Stimulated activated naive CD8-positive, alpha-beta T cell treated with anti-CD3 and anti-CD28 coated beads, Interleukin-15, Interleukin-2, amounts not matched to agents 100 U/mL and 50 U/mL, for 24 hours (primary cell): ENCODE data around the gene WEE2.
"Not testable (repeated sequence)": the region's sequence is repeated elsewhere in the genome, so short reads cannot be mapped to it uniquely, and the experiment has no call there.

Source experiments
- ATAC-seq: fragments of 150-1000 bp; cut with Tn5 transposase; one replicate; pipeline ENCODE4 v1.10.0; 2021
- DNase-seq: peaks from one replicate; pipeline ENCODE4 v3.0.0; 2021

The WEE2 gene

DNA sequence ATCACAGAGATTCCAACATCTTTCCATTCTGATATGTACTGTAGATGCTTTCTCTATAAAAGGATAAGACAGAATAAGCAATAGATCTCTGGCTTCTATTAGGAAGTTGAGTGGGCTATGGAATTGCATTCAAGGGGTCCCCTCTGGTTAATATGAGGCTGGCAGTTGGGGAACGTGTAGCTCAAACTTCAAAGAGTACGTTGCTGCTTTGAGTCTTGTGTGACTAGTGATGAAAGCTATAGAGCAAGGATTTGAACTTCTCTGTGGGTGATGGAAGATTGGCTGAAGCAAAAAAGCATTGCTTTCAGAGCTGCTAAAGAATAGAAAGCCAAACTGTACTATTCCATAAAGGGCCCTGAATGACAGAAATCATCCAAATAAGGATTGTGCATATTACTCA, 6.4 kb downstream of the WEE2 start:
- ATAC-seq (no peak), DNase-seq (no peak)

DNA sequence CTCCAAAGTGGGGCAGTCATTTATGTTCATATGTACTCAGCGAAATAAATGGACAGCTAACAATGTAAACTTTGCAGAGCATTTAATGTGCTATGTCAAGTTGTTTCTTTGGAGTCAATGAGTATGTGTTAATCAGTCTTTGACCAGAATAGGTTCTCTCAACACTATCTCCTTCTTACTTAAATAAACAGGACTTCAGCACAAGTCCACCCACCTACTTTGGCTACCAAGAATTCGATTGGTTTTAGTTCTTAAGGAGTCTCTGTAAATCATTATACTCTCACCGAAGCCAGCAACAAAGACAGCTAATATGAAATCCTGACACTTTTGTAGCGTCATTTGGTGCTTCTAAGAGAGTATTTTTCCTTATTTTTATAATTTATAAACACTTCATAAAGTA, 6.9 kb downstream of the WEE2 start:
- DNase-seq (no peak), ATAC-seq (no peak)

DNA sequence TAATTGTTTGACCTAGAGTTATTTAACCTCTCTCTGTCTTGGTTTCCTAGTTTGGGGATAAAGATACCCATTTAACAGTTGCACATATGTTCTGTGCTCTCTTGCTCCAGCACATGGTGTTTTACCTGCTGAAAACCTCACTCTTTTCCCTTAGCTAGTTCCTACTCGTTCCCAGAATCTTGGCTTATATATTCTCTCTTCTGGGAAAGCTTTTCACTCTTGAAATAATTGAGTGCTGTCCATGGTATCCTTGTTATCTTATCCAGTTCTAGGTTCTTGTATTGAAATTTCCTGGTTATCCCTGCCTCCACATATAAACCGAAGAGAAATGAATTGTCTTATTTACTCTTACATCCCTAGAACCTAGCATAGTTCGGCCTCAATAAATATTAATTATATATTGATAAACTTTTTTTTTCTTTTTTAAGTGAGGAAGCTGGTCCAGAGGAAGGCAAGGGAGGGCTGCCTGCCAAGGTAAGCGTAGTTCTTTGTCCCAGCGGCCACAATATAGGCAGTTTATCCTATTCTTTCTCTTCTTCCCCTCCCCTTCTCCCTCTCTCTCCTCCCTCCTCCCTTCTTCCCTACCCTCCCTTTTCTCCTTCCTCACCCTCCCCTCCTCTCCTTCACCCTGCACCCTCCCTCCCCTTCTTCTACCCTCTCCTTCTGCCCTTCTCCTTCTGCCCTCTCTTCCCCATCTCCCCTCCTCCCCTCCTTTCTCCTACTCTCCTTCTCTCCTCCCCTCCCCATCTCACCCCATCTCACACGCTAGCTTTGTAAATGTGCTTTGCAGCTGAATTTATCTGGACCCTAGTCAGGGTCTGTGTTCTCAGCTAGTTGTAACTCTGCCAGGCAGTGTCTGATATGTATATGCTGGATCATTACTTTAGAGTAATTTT, 7.9 kb downstream of the WEE2 start:
- DNase-seq (no peak), ATAC-seq (no peak)

DNA sequence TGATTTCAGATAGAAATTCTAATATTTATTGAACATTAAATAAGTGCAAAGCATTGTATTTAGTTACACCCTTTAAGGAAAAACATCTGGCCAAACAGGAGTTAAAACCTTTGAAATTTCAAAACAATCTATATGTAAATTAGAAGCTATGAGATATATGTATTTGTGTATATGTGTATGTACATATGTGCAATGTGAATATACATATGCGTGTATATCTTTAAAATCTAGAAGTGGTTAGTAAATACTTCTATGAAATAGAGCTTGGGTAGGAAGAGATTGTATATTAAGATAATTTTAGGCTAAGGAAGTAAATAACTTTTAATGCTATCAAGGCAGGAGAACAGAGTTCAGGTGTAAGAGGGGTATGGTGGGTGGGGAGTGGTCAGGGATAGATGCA, 9.3 kb downstream of the WEE2 start:
- DNase-seq (no peak), ATAC-seq (no peak)

DNA sequence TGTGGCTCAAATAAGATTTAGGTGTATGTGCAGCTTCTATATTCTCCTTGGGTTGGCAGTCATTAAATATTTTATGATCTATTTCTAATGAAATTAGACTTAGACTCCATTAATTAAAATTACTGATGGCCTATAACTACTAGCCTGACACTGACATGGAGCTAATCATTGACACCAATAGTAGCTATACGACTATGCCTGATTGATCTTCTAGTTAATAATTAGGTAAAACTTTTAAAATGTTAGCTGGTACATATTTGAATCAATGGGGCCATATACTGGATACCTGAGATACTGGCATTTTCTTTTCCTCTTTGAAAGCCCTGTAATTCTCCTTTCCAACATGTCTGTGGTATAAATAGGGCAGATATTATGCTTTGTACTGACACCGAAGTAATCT, 14.4 kb downstream of the WEE2 start:
- DNase-seq (no peak), ATAC-seq (no peak)

DNA sequence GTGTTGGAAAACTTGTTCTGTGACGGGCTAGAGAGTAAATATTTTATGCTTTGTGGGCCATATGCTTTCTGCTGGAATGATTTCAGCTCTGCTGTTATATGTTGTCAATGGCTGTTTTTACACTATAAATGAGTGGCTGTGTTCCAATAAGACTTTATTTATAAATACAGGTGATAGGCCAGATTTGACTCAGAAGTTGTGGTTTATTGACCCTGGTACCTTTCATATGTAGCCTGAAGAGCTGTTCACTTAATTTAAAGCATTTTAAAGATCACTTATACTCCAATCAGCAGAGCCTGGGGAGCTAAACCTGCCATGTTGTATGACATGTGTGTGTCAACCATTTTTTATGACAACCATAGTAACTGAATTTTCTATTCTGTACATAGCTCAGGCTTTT, 20.9 kb downstream of the WEE2 start:
- DNase-seq = no peak
- no peak for ATAC-seq

DNA sequence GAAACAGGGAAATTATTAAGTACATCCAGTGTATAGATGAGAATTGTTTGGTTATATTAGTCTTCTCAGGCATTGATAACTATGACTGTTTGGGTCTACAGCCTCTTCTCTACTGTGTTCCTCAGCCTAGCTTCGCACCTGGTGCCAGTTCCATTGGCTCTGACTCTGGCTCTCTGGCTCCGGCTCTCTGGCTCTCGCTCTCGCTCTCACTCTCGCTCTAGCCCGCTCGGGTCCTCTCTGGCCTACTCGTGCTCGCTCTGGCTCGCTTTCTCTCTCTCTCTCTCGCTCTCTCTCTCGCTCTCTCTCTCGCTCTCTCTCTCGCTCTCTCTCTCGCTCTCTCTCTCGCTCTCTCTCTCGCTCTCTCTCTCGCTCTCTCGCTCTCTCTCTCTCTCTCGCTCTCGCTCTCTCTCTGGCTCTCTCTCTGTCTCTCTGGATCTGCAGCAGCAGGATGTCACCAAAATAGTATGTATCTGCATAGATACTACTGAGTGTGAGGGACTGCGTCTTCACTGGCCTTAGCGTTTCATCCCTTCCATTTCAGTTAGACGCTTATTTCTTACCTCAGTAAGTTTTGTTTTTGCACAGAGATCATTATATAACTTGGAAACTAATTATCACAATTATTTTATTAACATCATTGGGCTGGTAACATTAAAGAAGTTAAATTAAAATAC, 23.5 kb downstream of the WEE2 start:
- no peak for ATAC-seq
- no peak for DNase-seq

DNA sequence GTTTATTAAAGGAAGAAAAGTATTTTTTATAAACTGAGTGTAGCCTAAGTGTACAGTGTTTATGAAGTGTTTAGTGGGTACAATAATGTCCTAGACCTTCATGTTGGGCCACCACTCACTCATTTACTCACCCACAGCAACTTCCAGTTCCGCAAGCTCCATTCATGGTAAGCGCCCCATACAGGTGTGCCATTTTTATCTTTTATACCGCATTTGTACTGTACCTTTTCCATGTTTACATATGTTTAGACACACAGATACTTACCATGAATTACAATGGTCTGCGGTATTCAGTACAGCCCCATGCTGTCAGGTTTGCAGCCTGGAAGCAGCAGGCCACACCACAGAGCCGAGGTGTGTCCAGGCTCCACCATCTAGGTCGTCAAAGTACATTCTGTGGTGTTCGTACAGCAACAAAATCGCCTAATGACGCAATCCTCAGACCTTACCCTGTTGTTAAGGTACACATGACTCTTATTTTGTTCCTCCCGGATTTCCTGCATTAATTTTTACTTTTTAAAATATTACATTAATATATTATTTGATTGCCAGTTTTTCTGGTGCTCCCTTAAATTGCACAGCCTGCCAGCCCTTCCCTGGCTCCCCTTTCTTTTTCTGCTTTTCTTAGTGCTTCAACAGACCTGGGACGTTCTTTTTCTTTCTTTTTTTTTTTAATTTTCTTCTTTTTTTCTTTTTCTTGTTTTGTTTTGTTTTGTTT, 29.1 kb downstream of the WEE2 start:
- DNase-seq (peak; percentile 10), ATAC-seq (no peak)

DNA sequence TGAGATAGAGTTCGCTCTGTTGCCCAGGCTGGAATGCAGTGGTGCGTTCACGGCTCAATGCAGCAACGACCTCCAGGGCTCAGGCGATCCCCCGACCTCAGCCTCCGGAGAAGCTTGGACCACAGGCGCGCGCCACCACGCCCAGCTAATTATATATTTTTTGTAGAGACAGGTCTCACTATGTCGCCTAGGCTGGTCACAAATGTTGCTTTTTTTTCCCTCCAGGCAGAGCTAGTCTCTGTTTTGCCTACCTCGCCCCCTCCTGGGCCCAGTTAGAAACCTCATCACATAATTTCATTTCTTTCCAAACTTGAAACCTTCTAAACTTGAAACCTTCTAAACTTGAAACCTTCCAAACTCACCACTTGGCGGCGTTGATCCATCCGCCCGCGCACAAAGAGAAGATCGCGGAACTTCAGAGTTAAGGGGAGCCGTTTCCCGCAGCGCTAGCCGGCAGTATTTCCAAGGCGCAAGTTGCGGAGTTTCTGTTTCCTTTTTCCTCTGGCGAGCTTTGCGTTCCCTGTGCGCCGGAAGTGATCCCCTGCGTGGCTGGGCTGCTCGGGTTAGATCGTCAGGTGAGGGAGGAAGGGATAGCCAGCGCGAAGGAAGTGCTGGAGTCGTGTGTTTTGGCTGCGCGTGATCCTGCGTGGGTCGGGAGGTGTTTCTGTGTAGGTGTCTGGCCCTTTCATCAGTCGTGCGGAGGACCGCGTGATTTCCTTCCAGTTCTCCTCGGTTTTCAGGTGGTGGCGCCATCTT, 29.9 kb downstream of the WEE2 start, which contains the start of gene SSBP1:
TSS of gene SSBP1 (plus strand) at position 523 of the 756 bp plus-strand sequence. CDS start 809 bp downstream, outside the sequence.
- DNase-seq (peak; percentile 88), ATAC-seq (peak; percentile 91)

DNA sequence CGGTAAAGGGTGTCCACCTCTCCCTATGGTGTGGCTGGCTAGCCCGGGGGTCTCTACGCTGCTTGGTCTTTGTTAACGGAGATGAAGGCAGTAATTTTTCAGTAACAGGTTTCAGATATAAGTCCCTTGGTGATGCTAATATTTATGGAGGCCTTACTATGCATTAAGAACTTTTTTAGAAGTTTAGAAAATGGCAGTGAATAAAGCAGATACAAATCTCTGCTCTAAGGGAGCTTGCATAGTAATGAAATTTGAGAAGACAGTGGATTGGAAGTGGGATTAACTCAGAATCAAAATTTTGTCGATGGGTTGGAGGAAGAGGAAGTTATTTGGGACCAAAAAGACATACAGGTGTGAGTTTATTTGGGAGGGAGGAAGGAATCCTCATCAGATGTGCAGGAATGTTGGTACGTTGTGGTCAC, 30.4 kb downstream of the WEE2 start:
- DNase-seq (no peak), ATAC-seq (no peak)

DNA sequence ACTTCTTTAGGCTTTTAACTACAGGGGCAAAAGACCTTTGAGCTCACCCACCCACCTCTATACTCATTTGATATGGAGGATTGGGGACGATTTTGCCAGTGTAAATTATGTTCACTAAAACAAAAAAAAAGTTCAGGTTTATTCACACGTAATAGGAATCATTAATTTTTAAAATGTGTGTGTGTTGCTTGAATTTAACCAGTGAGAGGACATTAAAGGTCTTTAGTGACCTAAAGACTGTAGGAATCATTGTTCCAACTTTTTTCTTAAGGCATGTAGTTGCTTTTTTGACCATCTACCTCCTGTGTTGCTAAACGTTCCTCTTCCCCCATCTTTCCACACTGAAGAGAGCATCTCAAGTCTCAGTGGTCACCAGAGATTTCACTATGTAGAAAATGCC, 31.1 kb downstream of the WEE2 start:
- no peak for ATAC-seq

DNA sequence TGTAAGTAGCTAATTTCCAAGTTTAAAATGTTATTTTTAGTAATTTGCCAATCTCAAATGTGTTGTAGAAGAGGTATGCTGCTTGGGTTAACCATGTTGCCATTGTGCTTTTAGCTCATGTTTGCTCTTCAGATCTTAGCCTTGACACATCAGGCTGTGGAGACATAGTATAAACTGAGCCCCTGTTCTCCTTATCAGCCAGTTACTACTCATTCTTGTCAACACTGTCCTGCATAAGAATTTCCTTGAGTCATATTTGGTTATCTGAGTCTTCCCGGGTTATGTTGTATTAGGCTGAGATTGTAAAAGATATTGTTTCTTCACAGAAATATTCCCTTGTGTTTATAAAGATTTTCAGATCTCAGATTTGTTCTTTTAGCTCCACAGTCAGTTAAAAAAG, 34.1 kb downstream of the WEE2 start:
- no peak for DNase-seq
- no peak for ATAC-seq

More for the DNA sequence above, 31.1 kb downstream of the WEE2 start:
- no peak for DNase-seq

DNA sequence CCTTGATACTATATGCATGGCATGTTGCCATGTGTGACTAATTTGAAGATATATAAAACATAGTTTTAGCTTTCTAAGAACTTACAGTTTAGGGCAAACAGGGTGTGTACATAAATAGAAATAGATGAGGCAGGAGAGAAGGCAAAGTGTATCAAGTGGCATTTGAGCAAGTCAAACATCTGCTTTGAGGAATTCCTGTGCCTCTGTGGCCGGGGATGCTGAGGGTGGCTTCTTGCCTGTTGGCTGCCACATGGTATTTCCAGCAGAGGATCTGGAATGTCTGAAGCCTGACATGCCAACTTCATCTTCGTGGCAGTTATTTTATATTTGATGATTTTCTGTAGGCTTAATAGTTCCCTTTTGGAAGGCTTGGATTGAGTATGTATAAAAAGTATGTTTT, 36.0 kb downstream of the WEE2 start:
- DNase-seq (no peak), ATAC-seq (no peak)

DNA sequence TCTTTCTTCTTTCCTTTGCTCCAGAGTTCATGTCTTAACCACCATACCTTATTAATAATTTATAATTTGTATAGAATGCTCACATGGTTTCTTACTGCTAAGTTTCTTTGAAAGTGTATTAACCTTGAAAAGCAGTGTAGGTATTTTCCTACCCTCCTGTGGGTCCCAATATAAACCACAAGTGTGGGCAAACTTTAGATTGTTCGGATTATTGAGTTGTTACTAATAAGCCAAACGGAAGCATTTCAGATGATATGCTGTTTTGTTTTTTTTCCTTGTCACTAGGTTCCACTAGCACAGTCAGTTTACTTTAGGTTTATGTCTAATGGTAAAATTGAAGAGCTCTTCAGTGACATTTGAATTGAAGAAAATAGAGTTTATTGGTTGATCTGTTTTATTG, 40.2 kb downstream of the WEE2 start:
- DNase-seq (no peak), ATAC-seq (no peak)

DNA sequence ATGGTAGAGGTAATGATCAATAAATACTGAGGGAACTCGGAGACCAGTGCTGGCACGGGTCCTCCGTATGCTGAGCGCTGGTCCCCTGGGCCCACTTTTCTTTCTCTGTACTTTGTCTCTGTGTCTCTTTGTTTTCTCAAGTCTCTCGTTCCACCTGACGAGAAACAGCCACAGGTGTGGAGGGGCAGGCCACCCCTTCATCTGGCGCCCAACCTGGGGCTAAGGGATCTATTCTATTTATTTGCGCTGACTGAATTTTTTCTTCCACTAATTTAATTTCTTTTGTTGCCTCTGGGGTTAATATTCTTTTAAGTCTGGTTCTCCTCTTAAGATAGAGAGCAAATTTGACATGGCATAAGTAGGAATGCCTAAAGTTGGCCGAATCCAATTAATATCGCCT, 43.8 kb downstream of the WEE2 start:
- not testable (repeated sequence) for ATAC-seq
- DNase-seq = peak; percentile 30

DNA sequence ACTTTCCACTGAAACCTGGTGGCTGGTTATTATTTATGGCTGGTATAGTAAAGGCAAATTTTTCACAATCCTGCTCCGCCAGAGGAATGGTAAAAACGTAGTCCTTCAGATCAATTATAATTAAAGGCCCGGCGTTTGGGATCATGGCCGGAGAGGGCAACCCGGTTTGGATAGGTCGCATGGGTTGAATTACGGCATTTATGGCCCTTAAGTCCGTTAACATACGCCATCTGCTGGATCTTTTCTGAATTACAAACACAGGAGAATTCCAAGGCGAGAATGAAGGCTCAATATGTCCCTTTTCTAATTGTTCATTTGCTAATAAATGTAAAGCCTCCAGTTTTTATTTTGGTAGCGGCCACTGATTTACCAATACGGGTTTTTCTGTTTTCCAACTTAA, 44.5 kb downstream of the WEE2 start:
- DNase-seq = no peak
- ATAC-seq = no peak

DNA sequence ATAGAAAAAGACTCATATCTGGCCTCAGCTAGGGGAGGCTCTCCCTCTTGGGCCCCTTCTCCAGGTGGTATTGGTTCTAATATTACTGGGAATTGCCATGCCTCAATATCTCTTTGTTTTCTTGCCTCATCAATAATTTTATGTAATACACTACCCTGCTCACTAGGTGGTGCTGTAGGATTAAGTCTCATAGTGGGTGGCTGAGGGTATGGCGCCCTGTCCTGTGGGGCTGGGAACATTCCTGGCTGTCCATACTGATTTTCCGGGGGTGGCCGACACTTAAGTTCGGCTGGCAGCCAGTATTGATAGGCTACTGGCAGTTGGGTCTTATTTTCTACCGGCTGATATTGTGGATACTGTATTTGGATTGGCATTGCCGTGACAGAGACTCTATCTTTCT, 46.8 kb downstream of the WEE2 start:
- DNase-seq (no peak), ATAC-seq (no peak)

DNA sequence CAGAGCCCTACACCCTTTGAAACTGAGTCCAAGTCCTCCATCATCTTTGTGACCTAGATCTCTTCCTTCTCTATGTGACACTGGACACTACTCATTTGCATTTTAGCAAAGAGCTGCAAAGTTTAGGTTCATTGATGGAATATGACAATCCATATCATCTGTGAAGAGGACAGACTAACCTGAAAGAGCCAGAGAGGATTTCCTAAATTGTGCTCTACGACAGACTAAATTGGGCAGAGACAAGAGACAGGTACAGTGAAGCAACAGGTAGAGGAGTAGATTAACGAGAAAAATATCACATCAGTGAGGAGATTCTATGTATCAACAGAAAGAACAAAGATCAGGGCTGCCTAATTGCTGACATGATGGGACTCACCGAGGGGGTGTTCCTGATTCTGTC, 55.6 kb downstream of the WEE2 start, which contains the start of gene TAS2R3:
TSS of gene TAS2R3 (plus strand) at position 301 of the 400 bp plus-strand sequence. CDS start at position 363, 62 bp downstream.
- DNase-seq (no peak), ATAC-seq (no peak)

DNA sequence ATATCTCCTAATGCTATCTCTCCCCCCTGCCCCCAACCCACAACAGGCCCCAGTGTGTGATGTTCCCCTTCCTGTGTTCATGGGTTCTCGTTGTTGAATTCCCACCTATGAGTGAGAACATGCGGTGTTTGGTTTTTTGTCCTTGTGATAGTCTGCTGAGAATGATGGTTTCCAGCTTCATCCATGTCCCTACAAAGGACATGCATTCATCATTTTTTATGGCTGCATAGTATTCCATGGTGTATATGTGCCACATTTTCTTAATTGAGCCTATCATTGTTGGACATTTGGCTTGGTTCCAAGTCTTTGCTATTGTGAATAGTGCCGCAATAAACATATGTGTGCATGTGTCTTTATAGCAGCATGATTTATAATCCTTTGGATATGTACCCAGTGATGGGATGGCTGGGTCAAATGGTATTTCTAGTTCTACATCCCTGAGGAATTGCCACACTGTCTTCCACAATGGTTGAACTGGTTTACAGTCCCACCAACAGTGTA, 62.0 kb downstream of the WEE2 start:
- not testable (repeated sequence) for ATAC-seq, DNase-seq

DNA sequence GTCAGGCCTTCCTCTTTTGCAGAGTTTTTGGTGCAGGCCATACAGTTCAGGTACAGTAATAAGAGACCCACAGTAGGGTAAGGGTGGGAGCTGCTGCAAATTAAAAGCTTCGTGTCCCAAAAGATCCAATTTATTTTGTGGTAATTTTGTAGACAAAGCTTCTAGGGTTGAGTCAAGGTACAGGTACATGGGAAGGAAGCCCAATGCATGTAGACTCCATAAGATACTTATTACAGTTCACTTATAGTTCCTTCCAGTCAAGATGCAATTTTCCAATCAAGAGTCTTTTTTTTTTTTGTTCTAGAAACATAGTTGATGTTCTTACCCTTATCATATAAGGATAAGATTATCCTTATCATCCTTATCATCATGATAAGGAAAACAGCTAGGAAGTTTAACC, 68.2 kb downstream of the WEE2 start, which contains the start of gene TAS2R4:
TSS of gene TAS2R4 (plus strand) at position 301 of the 400 bp plus-strand sequence. CDS start 1,815 bp downstream, outside the sequence.
- ATAC-seq (no peak), DNase-seq (no peak)
